HEK293 (cell line): ENCODE measurements around the gene C1QL4.

ENCODE experiments used
- MYNN ChIP-seq: fragments of 450-650 bp; formaldehyde crosslinking; IDR thresholded peaks from 2 replicates; pipeline ENCODE4 v1.5.1; 2016; ENCODE audit warnings: missing biosample characterization, missing genetic modification characterization, borderline replicate concordance
- ZNF221 ChIP-seq: fragments of 450-650 bp; formaldehyde crosslinking; IDR thresholded peaks from 2 replicates; pipeline ENCODE4 v1.5.1; 2017; ENCODE audit warnings: missing biosample characterization, missing genetic modification characterization, borderline replicate concordance
- ZNF747 ChIP-seq: fragments of 450-650 bp; formaldehyde crosslinking; IDR thresholded peaks from 2 replicates; pipeline ENCODE4 v1.5.1; 2016; ENCODE audit warnings: missing biosample characterization, missing genetic modification characterization
- TF ChIP-seq, protein P1 (sequence below): fragments of 450-650 bp; formaldehyde crosslinking; IDR thresholded peaks from 2 replicates; pipeline ENCODE4 v1.5.1; 2017; ENCODE audit warnings: missing biosample characterization, missing genetic modification characterization
- TF ChIP-seq, protein P2 (sequence below): fragments of 450-650 bp; formaldehyde crosslinking; IDR thresholded peaks from 2 replicates; pipeline ENCODE4 v1.5.1; 2016; ENCODE audit warnings: missing biosample characterization, missing genetic modification characterization
- TF ChIP-seq, protein P3 (sequence below): fragments of 450-650 bp; formaldehyde crosslinking; conservative IDR thresholded peaks from 2 replicates; pipeline ENCODE4 v1.5.1; 2016; ENCODE audit warnings: low read depth, missing biosample characterization, missing genetic modification characterization

DNA sequence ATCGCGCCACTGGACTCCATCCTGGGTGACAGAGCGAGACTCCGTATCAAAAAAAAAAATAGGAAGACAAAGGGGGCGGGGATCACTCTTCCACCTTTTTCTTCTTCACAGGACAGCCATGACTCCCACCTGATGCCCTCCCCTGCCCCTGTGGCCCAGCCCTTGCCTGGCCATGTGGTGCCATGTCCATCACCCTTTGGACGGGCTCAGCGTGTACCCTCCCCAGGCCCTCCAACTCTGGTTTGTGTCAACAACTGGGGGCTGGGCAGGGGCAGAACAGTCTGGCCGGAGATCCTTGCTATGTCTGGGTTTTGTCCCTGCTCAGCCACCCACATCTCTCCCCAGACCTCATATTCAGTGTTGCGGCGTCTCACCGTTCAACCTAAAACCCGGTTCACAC lies 8.2 kb downstream of the C1QL4 start:
- TF ChIP-seq, protein P1, sequence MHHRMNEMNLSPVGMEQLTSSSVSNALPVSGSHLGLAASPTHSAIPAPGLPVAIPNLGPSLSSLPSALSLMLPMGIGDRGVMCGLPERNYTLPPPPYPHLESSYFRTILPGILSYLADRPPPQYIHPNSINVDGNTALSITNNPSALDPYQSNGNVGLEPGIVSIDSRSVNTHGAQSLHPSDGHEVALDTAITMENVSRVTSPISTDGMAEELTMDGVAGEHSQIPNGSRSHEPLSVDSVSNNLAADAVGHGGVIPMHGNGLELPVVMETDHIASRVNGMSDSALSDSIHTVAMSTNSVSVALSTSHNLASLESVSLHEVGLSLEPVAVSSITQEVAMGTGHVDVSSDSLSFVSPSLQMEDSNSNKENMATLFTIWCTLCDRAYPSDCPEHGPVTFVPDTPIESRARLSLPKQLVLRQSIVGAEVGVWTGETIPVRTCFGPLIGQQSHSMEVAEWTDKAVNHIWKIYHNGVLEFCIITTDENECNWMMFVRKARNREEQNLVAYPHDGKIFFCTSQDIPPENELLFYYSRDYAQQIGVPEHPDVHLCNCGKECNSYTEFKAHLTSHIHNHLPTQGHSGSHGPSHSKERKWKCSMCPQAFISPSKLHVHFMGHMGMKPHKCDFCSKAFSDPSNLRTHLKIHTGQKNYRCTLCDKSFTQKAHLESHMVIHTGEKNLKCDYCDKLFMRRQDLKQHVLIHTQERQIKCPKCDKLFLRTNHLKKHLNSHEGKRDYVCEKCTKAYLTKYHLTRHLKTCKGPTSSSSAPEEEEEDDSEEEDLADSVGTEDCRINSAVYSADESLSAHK (tag by site-specific recombination): no peak
- TF ChIP-seq MYNN (tag by site-specific recombination): no peak
- TF ChIP-seq, protein P2, sequence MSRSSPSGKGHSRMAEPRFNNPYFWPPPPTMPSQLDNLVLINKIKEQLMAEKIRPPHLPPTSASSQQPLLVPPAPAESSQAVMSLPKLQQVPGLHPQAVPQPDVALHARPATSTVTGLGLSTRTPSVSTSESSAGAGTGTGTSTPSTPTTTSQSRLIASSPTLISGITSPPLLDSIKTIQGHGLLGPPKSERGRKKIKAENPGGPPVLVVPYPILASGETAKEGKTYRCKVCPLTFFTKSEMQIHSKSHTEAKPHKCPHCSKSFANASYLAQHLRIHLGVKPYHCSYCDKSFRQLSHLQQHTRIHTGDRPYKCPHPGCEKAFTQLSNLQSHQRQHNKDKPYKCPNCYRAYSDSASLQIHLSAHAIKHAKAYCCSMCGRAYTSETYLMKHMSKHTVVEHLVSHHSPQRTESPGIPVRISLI (tag by site-specific recombination): no peak
- TF ChIP-seq ZNF221 (tag by site-specific recombination): no peak
- TF ChIP-seq, protein P3, sequence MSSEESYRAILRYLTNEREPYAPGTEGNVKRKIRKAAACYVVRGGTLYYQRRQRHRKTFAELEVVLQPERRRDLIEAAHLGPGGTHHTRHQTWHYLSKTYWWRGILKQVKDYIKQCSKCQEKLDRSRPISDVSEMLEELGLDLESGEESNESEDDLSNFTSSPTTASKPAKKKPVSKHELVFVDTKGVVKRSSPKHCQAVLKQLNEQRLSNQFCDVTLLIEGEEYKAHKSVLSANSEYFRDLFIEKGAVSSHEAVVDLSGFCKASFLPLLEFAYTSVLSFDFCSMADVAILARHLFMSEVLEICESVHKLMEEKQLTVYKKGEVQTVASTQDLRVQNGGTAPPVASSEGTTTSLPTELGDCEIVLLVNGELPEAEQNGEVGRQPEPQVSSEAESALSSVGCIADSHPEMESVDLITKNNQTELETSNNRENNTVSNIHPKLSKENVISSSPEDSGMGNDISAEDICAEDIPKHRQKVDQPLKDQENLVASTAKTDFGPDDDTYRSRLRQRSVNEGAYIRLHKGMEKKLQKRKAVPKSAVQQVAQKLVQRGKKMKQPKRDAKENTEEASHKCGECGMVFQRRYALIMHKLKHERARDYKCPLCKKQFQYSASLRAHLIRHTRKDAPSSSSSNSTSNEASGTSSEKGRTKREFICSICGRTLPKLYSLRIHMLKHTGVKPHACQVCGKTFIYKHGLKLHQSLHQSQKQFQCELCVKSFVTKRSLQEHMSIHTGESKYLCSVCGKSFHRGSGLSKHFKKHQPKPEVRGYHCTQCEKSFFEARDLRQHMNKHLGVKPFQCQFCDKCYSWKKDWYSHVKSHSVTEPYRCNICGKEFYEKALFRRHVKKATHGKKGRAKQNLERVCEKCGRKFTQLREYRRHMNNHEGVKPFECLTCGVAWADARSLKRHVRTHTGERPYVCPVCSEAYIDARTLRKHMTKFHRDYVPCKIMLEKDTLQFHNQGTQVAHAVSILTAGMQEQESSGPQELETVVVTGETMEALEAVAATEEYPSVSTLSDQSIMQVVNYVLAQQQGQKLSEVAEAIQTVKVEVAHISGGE (tag by site-specific recombination): no peak
- no peak for TF ChIP-seq ZNF747 (tag by site-specific recombination)
